ENCODE data around the gene MIEN1.

DNA sequence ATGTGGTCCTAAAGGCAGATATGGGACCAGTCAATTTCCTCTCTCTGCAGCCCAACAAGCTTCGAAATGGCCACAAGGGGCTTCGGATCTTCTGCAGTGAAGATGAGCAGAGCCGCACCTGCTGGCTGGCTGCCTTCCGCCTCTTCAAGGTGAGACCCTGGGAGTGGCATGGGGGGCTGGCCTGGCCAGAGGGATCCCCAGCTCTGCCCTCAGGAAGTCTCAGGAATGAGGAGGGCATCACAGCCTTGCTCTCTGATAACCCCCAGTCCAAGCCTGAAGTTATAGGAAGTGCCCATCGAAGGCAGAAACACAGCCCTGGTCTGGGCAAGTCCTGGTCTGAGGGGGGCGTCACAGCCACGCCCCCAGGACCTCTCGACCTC, 14.5 kb upstream of the MIEN1 start:
- TF ChIP-seq, protein P1, sequence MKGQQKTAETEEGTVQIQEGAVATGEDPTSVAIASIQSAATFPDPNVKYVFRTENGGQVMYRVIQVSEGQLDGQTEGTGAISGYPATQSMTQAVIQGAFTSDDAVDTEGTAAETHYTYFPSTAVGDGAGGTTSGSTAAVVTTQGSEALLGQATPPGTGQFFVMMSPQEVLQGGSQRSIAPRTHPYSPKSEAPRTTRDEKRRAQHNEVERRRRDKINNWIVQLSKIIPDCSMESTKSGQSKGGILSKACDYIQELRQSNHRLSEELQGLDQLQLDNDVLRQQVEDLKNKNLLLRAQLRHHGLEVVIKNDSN (CRISPR knock-in tag; IDR thresholded peaks at IDR 0.05): no peak
- no peak for TF ChIP-seq SP1 (CRISPR knock-in tag; conservative IDR thresholded peaks at IDR 0.05)
- TF ChIP-seq NFYB (CRISPR knock-in tag; conservative IDR thresholded peaks at IDR 0.05; ENCODE audit: low read depth): no peak
- TF ChIP-seq, protein P2, sequence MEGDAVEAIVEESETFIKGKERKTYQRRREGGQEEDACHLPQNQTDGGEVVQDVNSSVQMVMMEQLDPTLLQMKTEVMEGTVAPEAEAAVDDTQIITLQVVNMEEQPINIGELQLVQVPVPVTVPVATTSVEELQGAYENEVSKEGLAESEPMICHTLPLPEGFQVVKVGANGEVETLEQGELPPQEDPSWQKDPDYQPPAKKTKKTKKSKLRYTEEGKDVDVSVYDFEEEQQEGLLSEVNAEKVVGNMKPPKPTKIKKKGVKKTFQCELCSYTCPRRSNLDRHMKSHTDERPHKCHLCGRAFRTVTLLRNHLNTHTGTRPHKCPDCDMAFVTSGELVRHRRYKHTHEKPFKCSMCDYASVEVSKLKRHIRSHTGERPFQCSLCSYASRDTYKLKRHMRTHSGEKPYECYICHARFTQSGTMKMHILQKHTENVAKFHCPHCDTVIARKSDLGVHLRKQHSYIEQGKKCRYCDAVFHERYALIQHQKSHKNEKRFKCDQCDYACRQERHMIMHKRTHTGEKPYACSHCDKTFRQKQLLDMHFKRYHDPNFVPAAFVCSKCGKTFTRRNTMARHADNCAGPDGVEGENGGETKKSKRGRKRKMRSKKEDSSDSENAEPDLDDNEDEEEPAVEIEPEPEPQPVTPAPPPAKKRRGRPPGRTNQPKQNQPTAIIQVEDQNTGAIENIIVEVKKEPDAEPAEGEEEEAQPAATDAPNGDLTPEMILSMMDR (IDR thresholded peaks at IDR 0.05): no peak
- TF ChIP-seq, protein P3, sequence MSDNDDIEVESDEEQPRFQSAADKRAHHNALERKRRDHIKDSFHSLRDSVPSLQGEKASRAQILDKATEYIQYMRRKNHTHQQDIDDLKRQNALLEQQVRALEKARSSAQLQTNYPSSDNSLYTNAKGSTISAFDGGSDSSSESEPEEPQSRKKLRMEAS (CRISPR knock-in tag; IDR thresholded peaks at IDR 0.05): no peak
- TF ChIP-seq, protein P4, sequence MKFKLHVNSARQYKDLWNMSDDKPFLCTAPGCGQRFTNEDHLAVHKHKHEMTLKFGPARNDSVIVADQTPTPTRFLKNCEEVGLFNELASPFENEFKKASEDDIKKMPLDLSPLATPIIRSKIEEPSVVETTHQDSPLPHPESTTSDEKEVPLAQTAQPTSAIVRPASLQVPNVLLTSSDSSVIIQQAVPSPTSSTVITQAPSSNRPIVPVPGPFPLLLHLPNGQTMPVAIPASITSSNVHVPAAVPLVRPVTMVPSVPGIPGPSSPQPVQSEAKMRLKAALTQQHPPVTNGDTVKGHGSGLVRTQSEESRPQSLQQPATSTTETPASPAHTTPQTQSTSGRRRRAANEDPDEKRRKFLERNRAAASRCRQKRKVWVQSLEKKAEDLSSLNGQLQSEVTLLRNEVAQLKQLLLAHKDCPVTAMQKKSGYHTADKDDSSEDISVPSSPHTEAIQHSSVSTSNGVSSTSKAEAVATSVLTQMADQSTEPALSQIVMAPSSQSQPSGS (CRISPR knock-in tag; IDR thresholded peaks at IDR 0.05; ENCODE audit: borderline replicate concordance, low read depth): no peak
- TF ChIP-seq, protein P5, sequence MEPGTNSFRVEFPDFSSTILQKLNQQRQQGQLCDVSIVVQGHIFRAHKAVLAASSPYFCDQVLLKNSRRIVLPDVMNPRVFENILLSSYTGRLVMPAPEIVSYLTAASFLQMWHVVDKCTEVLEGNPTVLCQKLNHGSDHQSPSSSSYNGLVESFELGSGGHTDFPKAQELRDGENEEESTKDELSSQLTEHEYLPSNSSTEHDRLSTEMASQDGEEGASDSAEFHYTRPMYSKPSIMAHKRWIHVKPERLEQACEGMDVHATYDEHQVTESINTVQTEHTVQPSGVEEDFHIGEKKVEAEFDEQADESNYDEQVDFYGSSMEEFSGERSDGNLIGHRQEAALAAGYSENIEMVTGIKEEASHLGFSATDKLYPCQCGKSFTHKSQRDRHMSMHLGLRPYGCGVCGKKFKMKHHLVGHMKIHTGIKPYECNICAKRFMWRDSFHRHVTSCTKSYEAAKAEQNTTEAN (CRISPR knock-in tag; IDR thresholded peaks at IDR 0.05): no peak
- no peak for TF ChIP-seq TEAD1 (CRISPR knock-in tag; IDR thresholded peaks at IDR 0.05)
- TF ChIP-seq ZNF138 (CRISPR knock-in tag; conservative IDR thresholded peaks at IDR 0.05): no peak
- TF ChIP-seq, protein P6, sequence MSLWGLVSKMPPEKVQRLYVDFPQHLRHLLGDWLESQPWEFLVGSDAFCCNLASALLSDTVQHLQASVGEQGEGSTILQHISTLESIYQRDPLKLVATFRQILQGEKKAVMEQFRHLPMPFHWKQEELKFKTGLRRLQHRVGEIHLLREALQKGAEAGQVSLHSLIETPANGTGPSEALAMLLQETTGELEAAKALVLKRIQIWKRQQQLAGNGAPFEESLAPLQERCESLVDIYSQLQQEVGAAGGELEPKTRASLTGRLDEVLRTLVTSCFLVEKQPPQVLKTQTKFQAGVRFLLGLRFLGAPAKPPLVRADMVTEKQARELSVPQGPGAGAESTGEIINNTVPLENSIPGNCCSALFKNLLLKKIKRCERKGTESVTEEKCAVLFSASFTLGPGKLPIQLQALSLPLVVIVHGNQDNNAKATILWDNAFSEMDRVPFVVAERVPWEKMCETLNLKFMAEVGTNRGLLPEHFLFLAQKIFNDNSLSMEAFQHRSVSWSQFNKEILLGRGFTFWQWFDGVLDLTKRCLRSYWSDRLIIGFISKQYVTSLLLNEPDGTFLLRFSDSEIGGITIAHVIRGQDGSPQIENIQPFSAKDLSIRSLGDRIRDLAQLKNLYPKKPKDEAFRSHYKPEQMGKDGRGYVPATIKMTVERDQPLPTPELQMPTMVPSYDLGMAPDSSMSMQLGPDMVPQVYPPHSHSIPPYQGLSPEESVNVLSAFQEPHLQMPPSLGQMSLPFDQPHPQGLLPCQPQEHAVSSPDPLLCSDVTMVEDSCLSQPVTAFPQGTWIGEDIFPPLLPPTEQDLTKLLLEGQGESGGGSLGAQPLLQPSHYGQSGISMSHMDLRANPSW (CRISPR knock-in tag; conservative IDR thresholded peaks at IDR 0.05; ENCODE audit: low read depth): no peak

All from WTC11 (cell line).